Iris pigment epithelial cell (primary cell): ENCODE data around the gene AP3S1.
"Not testable (repeated sequence)": the region's sequence is repeated elsewhere in the genome, so short reads cannot be mapped to it uniquely, and the experiment has no call there.

Experiments
- DNase-seq: peaks from one replicate; pipeline ENCODE4 v3.0.0-alpha.2; 2011; ENCODE audit warnings: low read depth

Gene AP3S1

DNA sequence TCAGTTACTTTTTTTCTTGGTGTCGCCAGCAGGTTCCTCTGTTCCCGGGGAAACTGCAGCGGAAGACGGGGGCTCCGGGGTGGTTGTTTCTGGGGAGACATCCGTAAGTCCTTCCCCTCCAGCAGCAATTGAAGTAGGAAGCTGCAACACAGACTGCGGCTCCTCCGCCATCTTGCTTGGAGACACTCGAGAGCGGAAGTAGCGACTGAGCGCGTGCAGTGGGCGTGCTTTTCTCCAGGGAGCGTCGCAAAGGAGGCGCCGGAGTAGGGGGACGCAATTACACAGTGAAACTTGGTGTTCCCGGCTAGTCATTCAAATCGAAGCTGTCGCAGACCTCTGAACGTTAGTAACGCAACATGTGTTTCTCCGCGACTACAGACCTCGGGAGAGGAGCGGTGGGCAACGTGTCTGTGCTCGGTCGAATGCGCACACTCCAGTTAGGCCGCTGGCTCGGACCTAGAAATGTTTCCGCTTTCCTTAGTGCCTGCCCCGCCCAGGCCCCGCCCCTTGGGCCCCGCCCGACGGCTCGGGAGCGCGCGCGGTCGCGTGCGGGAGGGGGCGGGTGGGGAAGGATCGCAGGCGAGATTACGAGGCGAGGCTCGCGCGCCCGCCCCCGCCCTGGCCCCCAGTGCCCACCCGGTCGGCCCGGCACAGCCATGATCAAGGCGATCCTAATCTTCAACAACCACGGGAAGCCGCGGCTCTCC, at the start of gene AP3S1, which contains the start of gene ATG12:
AP3S1 (plus strand) TSS at position 554 of the 707 bp plus-strand sequence; CDS start at position 657, 103 bp downstream.
ATG12 (minus strand) TSS at position 184 of the 707 bp plus-strand sequence; CDS start at position 171, 13 bp downstream.
- peak; percentile 95 for DNase-seq

DNA sequence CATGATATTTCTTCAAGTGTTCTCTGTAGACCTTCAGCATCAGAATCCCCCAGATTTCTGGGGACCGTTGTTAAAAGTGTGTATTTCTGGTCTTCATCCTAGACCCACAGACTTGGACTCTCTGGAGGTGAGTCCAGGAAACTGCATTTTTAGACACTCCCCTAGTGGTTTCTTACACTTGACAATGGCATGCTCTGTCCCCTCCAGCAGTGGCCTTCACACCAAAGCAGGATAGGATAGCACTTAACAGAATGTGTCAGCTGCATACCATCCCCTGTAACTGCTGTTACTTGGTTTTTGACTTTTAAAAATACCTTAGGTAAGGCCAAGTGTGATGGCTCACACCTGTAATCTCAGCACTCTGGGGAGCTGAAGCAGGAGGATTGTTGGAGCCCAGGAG, 46.0 kb upstream of the AP3S1 start:
- DNase-seq: no peak

DNA sequence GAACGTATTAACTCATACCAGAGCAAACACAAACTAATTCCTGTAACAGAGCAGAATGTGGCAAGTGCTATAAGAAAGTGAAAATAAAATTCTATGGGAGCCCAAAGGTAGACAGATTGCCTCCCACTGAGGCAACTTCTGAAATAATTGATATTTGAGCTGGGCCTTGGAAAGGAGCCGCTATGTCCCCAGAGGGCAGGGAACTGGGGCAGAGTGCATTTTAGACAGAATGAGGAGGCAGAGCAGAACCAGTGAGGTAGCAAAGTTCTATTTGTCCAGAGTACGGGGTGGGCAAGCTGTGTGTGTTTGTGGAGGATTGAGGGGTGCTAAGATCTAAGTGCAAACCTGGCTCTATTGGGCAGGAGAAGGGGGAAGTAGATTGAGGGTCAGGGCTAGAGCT, 45.1 kb upstream of the AP3S1 start:
- DNase-seq: no peak

DNA sequence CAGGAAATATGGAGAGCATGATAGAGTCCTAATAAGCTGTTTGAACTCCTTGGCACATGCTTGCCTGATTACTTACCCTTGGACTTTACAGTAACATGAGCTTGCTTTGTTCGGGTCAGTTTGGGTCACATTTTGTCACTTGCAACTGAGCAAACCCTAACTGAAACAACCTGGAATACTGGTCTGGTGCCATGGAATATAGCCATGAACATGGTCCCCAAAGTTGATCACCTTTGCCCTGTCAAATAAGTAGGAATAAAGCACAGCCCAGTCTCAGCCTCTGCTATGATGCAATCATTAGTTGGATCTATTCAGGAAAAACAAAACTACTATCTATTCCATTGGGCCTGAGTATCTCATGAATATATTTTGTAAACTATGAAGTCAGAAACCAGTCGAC, 43.5 kb upstream of the AP3S1 start:
- DNase-seq: no peak

DNA sequence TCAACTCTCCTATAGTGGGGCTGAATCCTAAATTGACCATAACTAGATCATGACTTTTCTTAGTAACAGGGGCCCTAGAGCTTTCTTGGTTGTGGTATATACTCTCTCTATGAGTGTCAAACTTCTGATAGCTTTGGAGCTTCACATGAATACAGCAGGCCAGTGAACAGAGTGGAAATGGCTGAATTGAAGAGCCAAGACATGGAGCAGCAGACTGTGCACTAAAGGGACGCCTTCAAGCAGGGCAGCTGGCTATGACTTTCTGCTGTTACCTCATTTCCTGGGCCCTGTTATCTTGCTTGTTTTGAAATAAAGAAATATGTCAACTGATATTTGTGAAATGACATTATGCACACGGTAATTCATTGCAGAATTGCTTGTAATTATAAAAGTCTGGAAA, 41.6 kb upstream of the AP3S1 start:
- no peak for DNase-seq

DNA sequence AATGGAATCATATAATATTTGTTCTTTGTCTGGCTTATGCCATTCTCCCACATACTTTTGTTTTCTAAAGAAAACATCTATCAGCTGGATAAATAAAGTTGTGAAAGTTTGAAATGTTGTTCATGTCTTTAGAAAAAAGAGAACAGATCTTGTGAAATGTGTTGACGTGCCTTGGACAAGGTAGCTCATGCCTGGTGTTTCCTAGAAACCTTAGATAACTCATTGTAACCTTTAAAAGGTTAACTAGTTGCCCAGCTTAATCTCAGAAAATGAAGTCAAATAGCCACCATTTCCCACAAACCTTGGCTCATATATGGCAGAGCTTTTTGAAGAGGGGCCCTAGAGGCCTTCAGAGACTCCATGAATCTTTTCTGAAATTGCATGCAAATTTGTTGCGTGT, 40.6 kb upstream of the AP3S1 start:
- DNase-seq: no peak

DNA sequence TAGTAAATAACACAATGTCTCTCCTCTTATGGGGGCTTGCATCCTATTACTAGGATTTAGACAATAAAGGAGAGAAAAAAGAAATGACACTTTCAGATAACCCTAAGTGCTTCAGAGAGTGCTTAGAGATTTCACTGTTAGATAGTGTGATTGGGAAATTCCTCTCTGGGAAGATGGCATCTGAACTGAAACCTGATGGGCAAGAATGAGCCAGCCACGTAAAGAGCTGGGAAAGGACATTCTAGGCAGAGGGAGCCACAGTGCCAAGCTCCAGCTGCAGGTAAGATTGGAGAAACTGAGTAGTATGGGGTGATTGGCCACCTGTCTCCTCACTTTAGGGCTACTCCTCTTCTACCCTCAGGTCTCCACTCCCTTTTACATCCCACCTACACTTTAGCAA, 39.8 kb upstream of the AP3S1 start:
- DNase-seq: no peak

- DNase-seq: no peak
These were observed 34.6 kb upstream of the AP3S1 start for GRCh38 chr5:115806986-115807653.

- no peak for DNase-seq
These were observed 34.1 kb upstream of the AP3S1 start for GRCh38 chr5:115807654-115808052.

GRCh38 chr5:115808066-115808465, 33.7 kb upstream of the AP3S1 start:
- not testable (repeated sequence) for DNase-seq

DNA sequence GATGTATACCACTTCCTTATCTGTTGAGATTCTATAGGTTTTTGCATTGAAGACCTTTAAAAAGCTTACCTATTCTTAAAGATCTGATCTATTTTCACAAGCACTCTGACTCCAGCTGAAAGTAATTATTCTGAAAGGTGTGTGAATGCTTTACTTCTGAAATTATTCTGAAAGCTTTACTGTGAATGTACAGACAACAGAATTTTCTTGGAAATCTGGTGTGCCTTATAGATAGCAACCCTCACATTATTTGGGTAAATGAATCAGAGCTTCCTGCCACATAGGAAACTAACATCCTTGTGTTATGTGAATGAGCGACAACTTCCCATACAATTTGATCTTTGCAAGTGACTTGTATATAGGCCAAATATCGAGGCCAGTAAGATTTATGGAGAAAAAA, 31.8 kb upstream of the AP3S1 start:
- DNase-seq: no peak

- DNase-seq: peak; percentile 44
These were observed 31.0 kb upstream of the AP3S1 start for GRCh38 chr5:115810761-115811160.

DNA sequence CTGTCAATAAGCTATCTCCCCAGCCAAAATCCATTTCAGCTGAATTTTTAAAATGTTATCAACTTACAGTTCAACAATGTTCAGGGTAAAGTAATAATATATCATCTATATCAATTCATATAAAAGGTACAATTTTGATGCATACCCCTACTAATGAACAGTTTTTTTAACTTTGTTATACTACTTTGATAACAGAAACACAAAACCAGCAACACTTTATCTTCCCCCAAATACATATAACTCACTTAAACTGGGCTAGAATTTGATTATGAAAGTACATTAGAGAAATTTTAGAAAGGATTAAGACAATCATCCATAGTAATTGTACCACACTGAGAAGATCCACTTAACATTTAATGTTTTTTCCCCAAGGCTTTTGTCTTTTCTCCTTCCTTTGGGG, 30.3 kb upstream of the AP3S1 start:
- DNase-seq: no peak

GRCh38 chr5:115812372-115812771, 29.4 kb upstream of the AP3S1 start:
- DNase-seq: no peak

GRCh38 chr5:115813719-115814118, 28.0 kb upstream of the AP3S1 start:
- no peak for DNase-seq

GRCh38 chr5:115815006-115815692, 26.6 kb upstream of the AP3S1 start:
- no peak for DNase-seq

GRCh38 chr5:115815693-115816225, 26.0 kb upstream of the AP3S1 start:
- DNase-seq: no peak

DNA sequence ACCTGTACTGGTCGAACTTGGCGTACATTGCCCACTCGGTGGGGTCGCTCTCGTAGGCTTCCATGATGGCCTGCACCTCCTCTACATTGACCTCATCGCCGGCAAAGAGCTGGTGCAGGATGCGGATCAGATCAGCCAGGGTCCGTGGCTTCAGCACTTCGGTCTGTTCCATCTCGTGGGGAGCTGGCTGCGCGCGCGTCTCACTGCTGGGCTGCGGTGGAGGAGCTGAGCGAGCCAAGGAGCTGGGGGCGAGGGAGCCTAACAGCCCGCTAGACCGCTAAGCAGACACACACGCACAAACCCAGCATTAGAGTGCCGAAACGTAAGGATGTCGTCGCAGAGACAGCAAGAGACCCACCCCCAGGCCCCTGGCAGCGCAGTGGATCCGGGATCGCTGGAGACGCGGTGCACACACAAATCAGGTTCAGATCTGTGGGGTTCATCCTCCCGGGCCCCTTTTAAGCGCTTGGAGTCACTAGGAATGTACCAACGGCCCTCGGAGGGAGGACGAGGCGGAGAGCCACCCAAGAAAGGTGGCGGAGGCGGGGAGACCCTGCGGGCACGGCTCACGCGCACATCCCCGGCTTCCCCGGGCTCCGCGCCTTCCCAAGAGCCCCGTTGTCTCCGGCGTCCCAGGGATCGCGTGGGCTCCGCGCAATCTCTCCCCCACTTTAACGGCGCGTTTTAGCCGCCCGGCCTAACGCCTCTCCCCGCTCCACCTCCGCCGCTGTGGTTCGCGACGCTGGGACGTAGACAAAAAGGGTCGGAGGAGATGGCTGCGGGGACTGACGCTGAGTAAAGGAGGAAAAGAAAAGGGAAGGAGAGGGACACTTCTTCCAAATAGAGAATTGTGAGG, 25.3 kb upstream of the AP3S1 start, which contains the start of gene CDO1:
CDO1 (minus strand) TSS at position 434 of the 856 bp plus-strand sequence; CDS start at position 172, 262 bp downstream.
- peak; percentile 66 for DNase-seq

DNA sequence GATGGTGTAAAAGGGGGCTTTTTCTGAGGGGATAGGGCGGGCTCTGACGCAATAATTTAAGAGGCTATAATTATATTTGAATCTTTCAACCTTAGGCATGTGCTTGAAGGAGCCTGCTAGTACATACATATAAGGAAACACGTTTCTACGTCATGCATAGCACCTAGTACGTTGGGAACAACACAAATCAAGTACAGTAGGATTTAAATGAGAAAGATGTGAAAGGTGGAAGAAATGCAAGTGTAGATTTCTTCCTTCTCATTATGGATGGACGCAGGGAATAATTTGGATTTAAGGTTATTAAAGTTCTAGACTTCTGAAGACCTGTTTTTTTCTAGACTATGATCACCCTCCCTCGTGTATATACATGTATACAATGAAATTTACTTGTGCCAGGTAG, 24.3 kb upstream of the AP3S1 start:
- DNase-seq: no peak

- no peak for DNase-seq
These were observed 22.9 kb upstream of the AP3S1 start for GRCh38 chr5:115818821-115819220.

- DNase-seq: no peak
These were observed 20.9 kb upstream of the AP3S1 start for GRCh38 chr5:115820846-115821245.

GRCh38 chr5:115824983-115825382, 16.8 kb upstream of the AP3S1 start:
- not testable (repeated sequence) for DNase-seq
